A549 (cell line): ENCODE measurements around the gene KLF16. TPM values are rescaled to one million over a fixed set of nuclear protein-coding genes. Genes with fewer than 3 reads are reported as not detected.

ENCODE experiments used
- ATAC-seq, 2 experiments: fragments of 200-7000 bp in 1 of 2; fragments of >200 bp in 1 of 2; cut with Nextera tagmentation in 1 of 2; cut with Tn5 transposase in 1 of 2; 3 replicates each; pipeline versions ENCODE4 v1.8.0 to v1.9.1; 2018 to 2020; ENCODE audit warnings: mild to moderate bottlenecking in 1 of 2, moderate library complexity in 1 of 2
- CTCF ChIA-PET: fragments of 300-600 bp; sonication (Branson Sonifier 250); formaldehyde crosslinking; extraction: SDS; loops from one replicate; lab custom pipeline; 2021; ENCODE audit warnings: antibody characterized with exemption, inconsistent platforms; lab: Yijun Ruan, JAX
- POLR2A ChIA-PET: fragments of 350-600 bp; formaldehyde crosslinking; extraction: SDS; loops from one replicate; lab custom pipeline; 2021; ENCODE audit warnings: antibody characterized with exemption, inconsistent platforms; lab: Yijun Ruan, JAX
- DNase-seq, 2 experiments: peaks; one replicate each; pipeline versions ENCODE4 v3.0.0 to v3.0.0-alpha.2; 2011 to 2016; ENCODE audit warnings: low read depth in 1 of 2, low spot score in 1 of 2
- FAIRE-seq: peaks from 2 replicates; lab custom pipeline; 2011; peaks lifted over from hg19 to GRCh38; lab: Jason Lieb, UNC
- H3K27ac ChIP-seq, 2 experiments: fragments of >200 bp; sonication (Bioruptor Twin); formaldehyde crosslinking; 3 replicates each; pipeline ENCODE4 v1.5.1; 2016 to 2017
- H3K4me1 ChIP-seq: fragments of >200 bp; sonication (Bioruptor Twin); formaldehyde crosslinking; 3 replicates; pipeline ENCODE4 v1.6.1; 2016
- H3K4me2 ChIP-seq: fragments of >200 bp; sonication (Bioruptor Twin); formaldehyde crosslinking; 3 replicates; pipeline ENCODE4 v1.6.1; 2016
- H3K4me3 ChIP-seq: fragments of >200 bp; sonication (Bioruptor Twin); formaldehyde crosslinking; 3 replicates; pipeline ENCODE4 v1.5.1; 2016
- H3K9me3 ChIP-seq: fragments of >200 bp; sonication (Bioruptor Twin); formaldehyde crosslinking; 3 replicates; pipeline ENCODE4 v1.6.1; 2016
- CBX2 ChIP-seq: fragments of 200-600 bp; sonication (generic); IDR thresholded peaks from 2 replicates; pipeline ENCODE4 v1.6.1; 2016; ENCODE audit warnings: low read depth, mild to moderate bottlenecking, borderline replicate concordance
- CEBPB ChIP-seq, 2 experiments: fragments of >200 bp in 1 of 2; sonication (Bioruptor Twin) in 1 of 2; formaldehyde crosslinking in 1 of 2; IDR thresholded peaks; 2 replicates each; pipeline ENCODE4 v1.6.1; 2012 to 2016
- EHF ChIP-seq: fragments of 250-450 bp; sonication (Bioruptor Pico); IDR thresholded peaks from 2 replicates; pipeline ENCODE4 v1.5.0; 2020; ENCODE audit warnings: mild to moderate bottlenecking
- EP300 ChIP-seq, 2 experiments: fragments of >200 bp; sonication (Bioruptor Twin); formaldehyde crosslinking; IDR thresholded peaks; 2 replicates in 1 of 2; 3 replicates in 1 of 2; pipeline ENCODE4 v1.6.1; 2016 to 2017
- FOSB ChIP-seq: fragments of 250-450 bp; sonication (Bioruptor Pico); IDR thresholded peaks from 2 replicates; pipeline ENCODE4 v1.5.0; 2020; ENCODE audit warnings: mild to moderate bottlenecking, moderate library complexity
- FOSL2 ChIP-seq, 2 experiments: fragments of 450-650 bp in 1 of 2; fragments of >200 bp in 1 of 2; sonication (Bioruptor Twin) in 1 of 2; formaldehyde crosslinking; IDR thresholded peaks; 2 replicates each; pipeline versions ENCODE4 v1.5.0 to v1.6.1; 2016 to 2020; ENCODE audit warnings: mild to moderate bottlenecking in 1 of 2, moderate library complexity in 1 of 2
- GATA3 ChIP-seq: IDR thresholded peaks from 2 replicates; pipeline ENCODE4 v1.6.1; 2012; ENCODE audit warnings: borderline replicate concordance
- MAZ ChIP-seq: fragments of 150-350 bp; IDR thresholded peaks from 2 replicates; pipeline ENCODE4 v1.6.1; 2014; ENCODE audit warnings: antibody characterized with exemption, low read depth, low read length, borderline replicate concordance
- PHF8 ChIP-seq: fragments of 200-600 bp; sonication (generic); IDR thresholded peaks from 2 replicates; pipeline ENCODE4 v1.6.1; 2016; ENCODE audit warnings: low read depth, mild to moderate bottlenecking, antibody characterized with exemption, moderate library complexity, borderline replicate concordance
- POLR2A ChIP-seq: IDR thresholded peaks from 2 replicates; pipeline ENCODE4 v1.6.1; 2012; ENCODE audit warnings: mild to moderate bottlenecking, low read length
- RNF2 ChIP-seq: fragments of 200-600 bp; sonication (generic); IDR thresholded peaks from 2 replicates; pipeline ENCODE4 v1.6.1; 2016; ENCODE audit warnings: low read depth, mild to moderate bottlenecking, antibody characterized with exemption, moderate library complexity, borderline replicate concordance
- SMC3 ChIP-seq: fragments of >200 bp; sonication (Bioruptor Twin); formaldehyde crosslinking; IDR thresholded peaks from 3 replicates; pipeline ENCODE4 v1.6.1; 2018; ENCODE audit warnings: inconsistent platforms
- SREBF2 ChIP-seq: fragments of 450-650 bp; IDR thresholded peaks from 2 replicates; pipeline ENCODE4 v1.6.1; 2014; ENCODE audit warnings: mild to moderate bottlenecking, moderate library complexity
- TFCP2L1 ChIP-seq: fragments of 250-450 bp; sonication (Bioruptor Pico); IDR thresholded peaks from 2 replicates; pipeline ENCODE4 v1.5.0; 2021; ENCODE audit warnings: mild to moderate bottlenecking
- ZC3H11A ChIP-seq: fragments of 450-650 bp; IDR thresholded peaks from 2 replicates; pipeline ENCODE4 v1.6.1; 2014; ENCODE audit warnings: antibody characterized with exemption, mild to moderate bottlenecking
- ZSCAN20 ChIP-seq: fragments of 250-450 bp; sonication (Bioruptor Pico); IDR thresholded peaks from 2 replicates; pipeline ENCODE4 v1.8.0; 2022; ENCODE audit warnings: mild to moderate bottlenecking, moderate library complexity
- WGBS: methylation state at CpG from one replicate; pipeline ENCODE4 v1.1.6; 2017; ENCODE audit errors: missing lambda C conversion rate; 5-methylcytosine and 5-hydroxymethylcytosine counted together
- polyA plus RNA-seq, 4 experiments: library from polyadenylated mRNA; depleted of rRNA in 3 of 4; stranded (reverse); fragments of >200 nt; fragmentation: RNase III in 1 of 4; extraction: RNeasy Plus Mini Kit Qiagen cat#74134 plus additional on column Dnase treatment in 1 of 4; gene quantifications; 2 replicates in 3 of 4; 3 replicates in 1 of 4; pipeline ENCODE4 v1.2.3, GENCODE V29; 2011 to 2017
- TF ChIP-seq, protein P1 (sequence below): fragments of >200 bp; sonication (Bioruptor Twin); formaldehyde crosslinking; IDR thresholded peaks from 3 replicates; pipeline ENCODE4 v1.5.1; 2016
- TF ChIP-seq, protein P2 (sequence below): fragments of 250-450 bp; sonication (Bioruptor Pico); IDR thresholded peaks from 2 replicates; pipeline ENCODE4 v1.5.0; 2020; ENCODE audit warnings: low read depth, mild to moderate bottlenecking, moderate library complexity
- TF ChIP-seq, protein P3 (sequence below): fragments of >200 bp; sonication (Bioruptor Twin); formaldehyde crosslinking; IDR thresholded peaks from 2 replicates; pipeline ENCODE4 v1.6.1; 2016
- TF ChIP-seq, protein P4 (sequence below): fragments of 150-350 bp; IDR thresholded peaks from 2 replicates; pipeline ENCODE4 v1.6.1; 2014; ENCODE audit warnings: low read depth, mild to moderate bottlenecking, low read length
- TF ChIP-seq, protein P5 (sequence below): IDR thresholded peaks from 2 replicates; pipeline ENCODE4 v1.6.1; 2012
- TF ChIP-seq, protein P6 (sequence below): fragments of 450-650 bp; IDR thresholded peaks from 2 replicates; pipeline ENCODE4 v1.6.1; 2014; ENCODE audit warnings: antibody characterized with exemption

Gene KLF16
- polyA plus RNA-seq, 2 of the 4 experiments (the other 2 are of a cell fraction), result 5.8 to 25.7 TPM

DNA sequence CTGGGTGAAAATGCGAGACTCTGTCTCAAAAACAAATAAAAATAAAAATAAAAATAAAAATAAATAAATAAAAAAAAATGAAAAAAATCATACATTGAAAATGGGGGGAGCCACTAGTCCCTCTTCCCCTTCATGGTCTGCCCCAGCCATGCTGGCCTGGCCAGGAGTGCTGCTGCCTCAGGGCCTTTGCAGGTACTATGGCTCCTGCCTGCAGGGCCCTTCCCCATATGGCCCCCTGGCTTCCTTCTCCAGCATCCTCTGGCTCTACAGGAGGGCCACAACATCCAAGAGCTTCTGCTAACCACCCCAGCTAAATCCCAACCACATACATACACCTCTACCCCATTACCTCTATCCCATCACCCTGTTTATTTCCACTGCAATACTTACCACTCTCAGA lies 26.5 kb upstream of the KLF16 start:
- ChIA-PET POLR2A (no interaction called here), CTCF (interaction anchor here (1.0 kb wide), 1 partner anchor 26 kb away, joined by 3 read pairs; no protein-coding TSS in a partner anchor)
- DNase-seq, result no peak
- no peak overlapping the region for H3K4me3 ChIP-seq
- H3K27ac ChIP-seq, result no peak overlapping the region
- no peak for FAIRE-seq
- no peaks in the 10 kb centered on the region for H3K9me3 ChIP-seq
- TF ChIP-seq, protein P1, sequence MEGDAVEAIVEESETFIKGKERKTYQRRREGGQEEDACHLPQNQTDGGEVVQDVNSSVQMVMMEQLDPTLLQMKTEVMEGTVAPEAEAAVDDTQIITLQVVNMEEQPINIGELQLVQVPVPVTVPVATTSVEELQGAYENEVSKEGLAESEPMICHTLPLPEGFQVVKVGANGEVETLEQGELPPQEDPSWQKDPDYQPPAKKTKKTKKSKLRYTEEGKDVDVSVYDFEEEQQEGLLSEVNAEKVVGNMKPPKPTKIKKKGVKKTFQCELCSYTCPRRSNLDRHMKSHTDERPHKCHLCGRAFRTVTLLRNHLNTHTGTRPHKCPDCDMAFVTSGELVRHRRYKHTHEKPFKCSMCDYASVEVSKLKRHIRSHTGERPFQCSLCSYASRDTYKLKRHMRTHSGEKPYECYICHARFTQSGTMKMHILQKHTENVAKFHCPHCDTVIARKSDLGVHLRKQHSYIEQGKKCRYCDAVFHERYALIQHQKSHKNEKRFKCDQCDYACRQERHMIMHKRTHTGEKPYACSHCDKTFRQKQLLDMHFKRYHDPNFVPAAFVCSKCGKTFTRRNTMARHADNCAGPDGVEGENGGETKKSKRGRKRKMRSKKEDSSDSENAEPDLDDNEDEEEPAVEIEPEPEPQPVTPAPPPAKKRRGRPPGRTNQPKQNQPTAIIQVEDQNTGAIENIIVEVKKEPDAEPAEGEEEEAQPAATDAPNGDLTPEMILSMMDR, result no peak
- TF ChIP-seq GATA3 (no peak), EHF (no peak), MAZ (no peak), EP300 (IDR thresholded peaks at IDR 0.05) (no peak), TFCP2L1 (CRISPR knock-in tag) (no peak), SREBF2 (no peak), CBX2 (no peak), FOSB (no peak), FOSL2 (IDR thresholded peaks at IDR 0.05) (no peak), FOSL2 (CRISPR knock-in tag; IDR thresholded peaks at IDR 0.05) (no peak), CEBPB (IDR thresholded peaks at IDR 0.05) (no peak), POLR2A (no peak), RNF2 (no peak)
- TF ChIP-seq, protein P2, sequence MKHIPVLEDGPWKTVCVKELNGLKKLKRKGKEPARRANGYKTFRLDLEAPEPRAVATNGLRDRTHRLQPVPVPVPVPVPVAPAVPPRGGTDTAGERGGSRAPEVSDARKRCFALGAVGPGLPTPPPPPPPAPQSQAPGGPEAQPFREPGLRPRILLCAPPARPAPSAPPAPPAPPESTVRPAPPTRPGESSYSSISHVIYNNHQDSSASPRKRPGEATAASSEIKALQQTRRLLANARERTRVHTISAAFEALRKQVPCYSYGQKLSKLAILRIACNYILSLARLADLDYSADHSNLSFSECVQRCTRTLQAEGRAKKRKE, result no peak
- TF ChIP-seq, protein P3, sequence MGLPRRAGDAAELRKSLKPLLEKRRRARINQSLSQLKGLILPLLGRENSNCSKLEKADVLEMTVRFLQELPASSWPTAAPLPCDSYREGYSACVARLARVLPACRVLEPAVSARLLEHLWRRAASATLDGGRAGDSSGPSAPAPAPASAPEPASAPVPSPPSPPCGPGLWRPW, result no peak
- TF ChIP-seq, protein P4, sequence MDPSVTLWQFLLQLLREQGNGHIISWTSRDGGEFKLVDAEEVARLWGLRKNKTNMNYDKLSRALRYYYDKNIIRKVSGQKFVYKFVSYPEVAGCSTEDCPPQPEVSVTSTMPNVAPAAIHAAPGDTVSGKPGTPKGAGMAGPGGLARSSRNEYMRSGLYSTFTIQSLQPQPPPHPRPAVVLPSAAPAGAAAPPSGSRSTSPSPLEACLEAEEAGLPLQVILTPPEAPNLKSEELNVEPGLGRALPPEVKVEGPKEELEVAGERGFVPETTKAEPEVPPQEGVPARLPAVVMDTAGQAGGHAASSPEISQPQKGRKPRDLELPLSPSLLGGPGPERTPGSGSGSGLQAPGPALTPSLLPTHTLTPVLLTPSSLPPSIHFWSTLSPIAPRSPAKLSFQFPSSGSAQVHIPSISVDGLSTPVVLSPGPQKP, result no peak
- no peak overlapping the region for H3K4me2 ChIP-seq
- no peaks in the 10 kb centered on the region for H3K4me1 ChIP-seq
- no peak for ATAC-seq
- WGBS, result 92% methylated on average over 1 of the region's 1 CpG

DNA sequence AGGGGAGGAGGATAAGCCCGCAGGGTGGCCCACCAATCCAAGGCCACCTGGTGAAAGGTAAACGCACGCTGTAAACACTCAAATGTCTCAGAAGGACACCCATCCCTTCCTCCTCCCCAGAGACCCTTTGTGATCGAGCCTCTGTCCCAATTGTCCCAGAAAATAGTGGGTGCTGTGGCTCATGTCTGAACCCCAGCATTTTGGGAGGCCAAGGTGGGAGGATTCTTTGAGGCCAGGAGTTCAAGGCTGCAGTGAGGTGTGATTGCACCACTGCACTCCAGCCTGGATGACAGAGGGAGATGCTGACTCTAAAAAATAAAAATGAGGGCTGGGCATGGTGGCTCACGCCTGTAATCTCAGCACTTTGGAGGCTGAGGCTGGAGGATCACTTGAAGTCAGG lies 25.0 kb upstream of the KLF16 start:
- H3K4me2 ChIP-seq, result no peak overlapping the region
- CTCF ChIA-PET, result no interaction called here
- POLR2A ChIA-PET, result no interaction called here
- H3K4me3 ChIP-seq, result no peak overlapping the region
- H3K4me1 ChIP-seq, result peaks cover 6% of the 10 kb centered on the region; the same call in 1 of the 3 replicates
- TF ChIP-seq ZSCAN20 (CRISPR knock-in tag) (no peak), SMC3 (no peak), ZC3H11A (no peak), PHF8 (no peak), FOSL2 (IDR thresholded peaks at IDR 0.05) (no peak), FOSL2 (CRISPR knock-in tag; IDR thresholded peaks at IDR 0.05) (no peak)
- TF ChIP-seq, protein P5, sequence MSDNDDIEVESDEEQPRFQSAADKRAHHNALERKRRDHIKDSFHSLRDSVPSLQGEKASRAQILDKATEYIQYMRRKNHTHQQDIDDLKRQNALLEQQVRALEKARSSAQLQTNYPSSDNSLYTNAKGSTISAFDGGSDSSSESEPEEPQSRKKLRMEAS, result no peak
- TF ChIP-seq, protein P3, result no peak
- TF ChIP-seq, protein P6, sequence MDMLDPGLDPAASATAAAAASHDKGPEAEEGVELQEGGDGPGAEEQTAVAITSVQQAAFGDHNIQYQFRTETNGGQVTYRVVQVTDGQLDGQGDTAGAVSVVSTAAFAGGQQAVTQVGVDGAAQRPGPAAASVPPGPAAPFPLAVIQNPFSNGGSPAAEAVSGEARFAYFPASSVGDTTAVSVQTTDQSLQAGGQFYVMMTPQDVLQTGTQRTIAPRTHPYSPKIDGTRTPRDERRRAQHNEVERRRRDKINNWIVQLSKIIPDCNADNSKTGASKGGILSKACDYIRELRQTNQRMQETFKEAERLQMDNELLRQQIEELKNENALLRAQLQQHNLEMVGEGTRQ, result no peak
- no peak overlapping the region for H3K27ac ChIP-seq
- 71% methylated on average over 5 of the region's 5 CpGs for WGBS
- no peak for FAIRE-seq
- DNase-seq, result no peak
- ATAC-seq, result no peak
- H3K9me3 ChIP-seq, result no peaks in the 10 kb centered on the region
